ENCODE data around the gene VAC14.

The VAC14 gene

DNA sequence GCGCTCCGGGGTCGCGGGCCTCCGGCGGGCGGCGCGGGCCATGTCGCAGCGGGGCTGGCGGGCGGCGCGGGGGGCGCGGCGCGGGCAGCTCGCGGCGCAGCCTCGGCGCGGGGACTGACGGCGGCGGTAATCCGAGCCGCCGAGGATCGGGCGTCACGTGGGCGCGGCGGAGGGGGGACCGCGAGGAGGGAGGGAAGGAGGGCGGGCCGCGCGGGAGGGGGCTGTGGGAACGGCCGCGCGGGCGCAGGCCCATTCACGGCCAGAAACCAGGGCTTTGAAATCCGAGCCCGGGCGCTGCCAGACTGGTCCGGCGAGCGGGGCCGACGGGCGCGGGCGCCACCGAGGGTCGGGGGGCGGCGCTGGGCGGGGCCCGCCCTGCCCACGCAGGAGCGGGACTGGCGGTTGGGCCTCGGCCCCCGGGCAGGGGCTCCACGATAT lies 115.0 kb downstream of the VAC14 start, which contains the start of gene MTSS2:
MTSS2 (minus strand) TSS at position 116 of the 438 bp plus-strand sequence. CDS start 262 bp downstream, outside the sequence.
- TF ChIP-seq SUZ12 (IDR thresholded peaks at IDR 0.05) (no peak), ARNT (IDR thresholded peaks at IDR 0.05) (no peak), LEF1 (IDR thresholded peaks at IDR 0.05; ENCODE audit: borderline replicate concordance) (0 out of 2 replicates have a peak, but pooled peaks have one; percentile 13)
- ChIA-PET CTCF (no interaction called here), POLR2A (no interaction called here)
- peak; percentile 93 for DNase-seq (ENCODE audit: extremely low spot score)

- DNase-seq (ENCODE audit: extremely low spot score) = peak; percentile 30
- ChIA-PET CTCF (no interaction called here), POLR2A (no interaction called here)
- TF ChIP-seq CTBP1 (IDR thresholded peaks at IDR 0.05; ENCODE audit: borderline replicate concordance) = no peak
- 0 out of 2 replicates have a peak, but pooled peaks have one; percentile 25 for TF ChIP-seq ARNT (IDR thresholded peaks at IDR 0.05)
Observed at GRCh38 chr16:70685061-70685937, 115.7 kb downstream of the VAC14 start.

DNA sequence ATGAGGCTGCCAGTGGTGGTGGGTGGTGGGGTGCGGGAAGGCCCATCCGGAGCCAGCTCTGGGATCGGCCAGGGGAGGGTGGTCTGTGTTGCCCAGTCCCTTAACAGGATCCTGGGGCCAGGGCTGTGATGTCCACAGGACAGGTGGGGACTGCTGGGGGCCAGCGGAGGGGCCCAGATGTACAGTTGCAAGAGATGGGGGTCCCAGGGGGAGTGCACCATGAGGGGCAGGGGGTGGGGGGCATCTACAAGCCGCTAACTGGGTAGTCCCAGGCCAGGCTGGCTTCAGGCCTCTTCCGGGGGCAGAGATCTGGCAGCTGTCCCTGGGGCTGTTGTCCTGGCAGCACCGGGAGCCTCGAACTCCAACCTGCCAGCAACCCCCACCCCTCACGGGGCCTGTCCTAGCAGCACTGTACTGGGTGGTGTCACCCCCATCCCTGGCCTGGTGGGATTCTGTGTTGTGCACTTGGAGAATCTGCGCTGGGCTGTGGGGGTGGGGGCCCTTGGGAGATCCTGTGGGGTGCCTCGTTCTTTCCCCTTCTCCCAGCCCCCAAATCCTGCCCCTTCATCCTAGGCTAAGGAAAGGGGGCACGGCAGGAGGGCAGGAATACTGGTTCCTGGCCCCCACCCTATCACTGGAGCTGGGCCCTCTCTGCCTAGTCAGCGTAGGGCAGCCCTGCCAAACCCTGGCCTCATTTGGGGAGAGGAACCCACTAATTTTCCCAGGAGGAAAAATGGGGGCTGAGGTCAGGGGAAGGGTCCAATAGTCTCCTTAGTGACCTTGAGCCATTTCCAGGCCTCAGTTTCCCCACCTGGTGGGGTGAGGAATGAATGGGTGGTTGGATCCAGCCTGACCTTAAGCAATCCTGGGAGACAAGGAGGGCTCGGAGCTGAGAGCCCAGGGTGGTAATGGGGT lies 116.6 kb downstream of the VAC14 start:
- POLR2A ChIA-PET = no interaction called here
- TF ChIP-seq TARDBP (IDR thresholded peaks at IDR 0.05) = no peak
- TF ChIP-seq NFRKB (IDR thresholded peaks at IDR 0.05) = no peak
- no peak for TF ChIP-seq ZNF384 (IDR thresholded peaks at IDR 0.05)
- TF ChIP-seq SP1 (IDR thresholded peaks at IDR 0.05) = no peak
- TF ChIP-seq, protein P1, sequence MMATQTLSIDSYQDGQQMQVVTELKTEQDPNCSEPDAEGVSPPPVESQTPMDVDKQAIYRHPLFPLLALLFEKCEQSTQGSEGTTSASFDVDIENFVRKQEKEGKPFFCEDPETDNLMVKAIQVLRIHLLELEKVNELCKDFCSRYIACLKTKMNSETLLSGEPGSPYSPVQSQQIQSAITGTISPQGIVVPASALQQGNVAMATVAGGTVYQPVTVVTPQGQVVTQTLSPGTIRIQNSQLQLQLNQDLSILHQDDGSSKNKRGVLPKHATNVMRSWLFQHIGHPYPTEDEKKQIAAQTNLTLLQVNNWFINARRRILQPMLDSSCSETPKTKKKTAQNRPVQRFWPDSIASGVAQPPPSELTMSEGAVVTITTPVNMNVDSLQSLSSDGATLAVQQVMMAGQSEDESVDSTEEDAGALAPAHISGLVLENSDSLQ (IDR thresholded peaks at IDR 0.05) = no peak
- DNase-seq (ENCODE audit: extremely low spot score) = no peak
- CTCF ChIA-PET = no interaction called here

DNA sequence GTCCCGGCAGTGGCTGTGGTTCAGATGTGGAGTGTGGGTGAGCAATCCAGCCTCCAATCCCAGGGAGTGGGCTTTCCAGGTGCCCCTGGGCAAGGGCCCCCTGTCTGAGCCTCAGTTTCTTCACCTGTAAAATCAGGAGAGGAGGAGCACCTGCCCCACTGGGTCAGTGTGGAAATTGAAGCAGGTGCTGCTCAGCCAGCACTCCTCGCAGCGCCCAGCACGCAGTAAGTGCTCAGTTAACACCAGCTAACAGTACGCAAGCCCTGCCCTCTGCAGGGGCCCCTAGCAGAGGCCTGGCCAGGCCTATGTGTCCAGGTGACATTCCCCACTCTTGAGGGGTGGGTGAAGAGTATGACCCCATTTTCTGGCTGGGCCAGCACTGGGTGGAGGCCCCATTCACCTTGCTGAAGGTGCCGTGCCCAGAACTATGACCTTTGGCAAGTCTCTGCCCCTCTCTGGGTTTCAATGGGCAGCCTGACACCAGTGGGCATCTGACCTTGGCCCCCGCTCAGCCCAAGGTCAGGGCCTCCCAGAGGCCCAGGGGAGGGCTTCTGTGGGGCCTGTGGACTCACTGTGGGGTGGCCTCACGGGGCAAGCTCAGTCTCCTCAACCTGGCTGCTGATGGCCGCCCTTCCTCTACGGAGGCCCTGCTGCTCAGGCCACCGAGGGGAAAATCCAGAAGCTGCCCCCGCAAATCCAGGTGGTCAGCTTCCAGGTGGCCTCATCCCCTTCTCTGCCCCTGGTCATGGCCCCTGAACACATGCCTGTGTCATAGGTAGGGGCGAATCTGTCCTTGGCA lies 117.6 kb downstream of the VAC14 start:
- DNase-seq (ENCODE audit: extremely low spot score) = no peak
- CTCF ChIA-PET = no interaction called here
- POLR2A ChIA-PET = no interaction called here

DNA sequence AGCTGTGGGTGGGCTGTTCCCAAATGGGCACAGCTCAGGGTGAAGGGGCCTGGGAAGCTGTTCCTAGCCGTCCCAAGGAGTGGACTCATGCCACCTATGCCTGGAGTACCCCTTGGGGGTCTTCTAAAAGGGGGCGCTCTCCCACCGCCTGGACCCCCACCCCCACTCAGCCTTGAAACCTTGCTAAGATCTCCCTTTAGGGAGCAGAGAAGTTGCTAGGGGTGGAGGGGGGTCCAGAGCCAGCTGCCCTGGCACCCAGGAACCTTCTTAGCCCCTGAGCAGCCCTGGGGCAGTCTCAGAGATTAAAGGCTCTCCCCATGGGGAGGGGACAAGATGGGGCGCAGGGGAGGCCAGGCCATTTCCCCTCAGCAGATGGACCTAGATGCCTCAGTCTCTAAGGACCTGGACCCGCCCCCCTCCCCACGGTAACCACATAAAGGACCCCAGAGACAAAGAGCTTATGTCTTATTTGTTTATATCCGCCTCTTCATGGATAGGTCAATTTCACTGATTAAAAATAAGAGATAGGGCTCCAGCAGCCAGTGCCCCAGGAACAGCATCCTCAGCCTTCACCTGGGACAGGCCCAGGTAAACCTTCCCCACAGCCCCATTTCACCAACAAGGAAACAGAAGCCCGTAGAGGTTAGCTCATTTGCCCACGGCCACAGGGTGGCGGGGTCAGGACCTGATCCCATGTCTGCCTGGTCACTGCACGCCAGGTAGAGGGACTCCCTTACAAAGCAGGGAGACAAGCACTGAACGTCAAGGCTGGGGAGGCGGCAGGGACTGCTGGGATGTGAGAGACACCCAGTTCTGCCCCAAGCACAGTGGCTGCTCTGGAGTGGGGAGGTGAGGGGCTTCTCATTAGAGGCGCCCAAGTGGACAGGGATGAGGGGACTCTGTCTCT lies 118.5 kb downstream of the VAC14 start:
- TF ChIP-seq SP1 (IDR thresholded peaks at IDR 0.05) (no peak), HDGF (IDR thresholded peaks at IDR 0.05; ENCODE audit: borderline replicate concordance) (no peak), FOXK2 (IDR thresholded peaks at IDR 0.05) (no peak), FOXM1 (IDR thresholded peaks at IDR 0.05; ENCODE audit: borderline replicate concordance) (no peak), LEF1 (IDR thresholded peaks at IDR 0.05; ENCODE audit: borderline replicate concordance) (no peak), BHLHE40 (IDR thresholded peaks at IDR 0.05; ENCODE audit: borderline replicate concordance) (no peak), FOXA1 (IDR thresholded peaks at IDR 0.05) (no peak), ELF4 (IDR thresholded peaks at IDR 0.05) (no peak)
- ChIA-PET CTCF (no interaction called here), POLR2A (no interaction called here)
- DNase-seq (ENCODE audit: extremely low spot score) = no peak

More for the DNA sequence above, 117.6 kb downstream of the VAC14 start:
- no peak for TF ChIP-seq HDGF (IDR thresholded peaks at IDR 0.05; ENCODE audit: borderline replicate concordance)
- no peak for TF ChIP-seq SUZ12 (IDR thresholded peaks at IDR 0.05)
- TF ChIP-seq, protein P1 (IDR thresholded peaks at IDR 0.05) = no peak
- TF ChIP-seq CTBP1 (IDR thresholded peaks at IDR 0.05; ENCODE audit: borderline replicate concordance) = no peak
- TF ChIP-seq FOXA1 (IDR thresholded peaks at IDR 0.05) = no peak
- no peak for TF ChIP-seq ZNF384 (IDR thresholded peaks at IDR 0.05)
- no peak for TF ChIP-seq BHLHE40 (IDR thresholded peaks at IDR 0.05; ENCODE audit: borderline replicate concordance)
- TF ChIP-seq LEF1 (IDR thresholded peaks at IDR 0.05; ENCODE audit: borderline replicate concordance) = no peak
